ENCODE results near the gene ARL6IP1.
"Not testable (repeated sequence)": the region's sequence is repeated elsewhere in the genome, so short reads cannot be mapped to it uniquely, and the experiment has no call there.

- TF ChIP-seq EZH2 (IDR thresholded peaks at IDR 0.05; ENCODE audit: low read length); CTCF (optimal IDR thresholded peaks at IDR 0.05 in 1 of 3, IDR thresholded peaks at IDR 0.05 in 1 of 3, conservative IDR thresholded peaks at IDR 0.05 in 1 of 3; ENCODE audit: extremely low read depth in 1 of 3, insufficient read depth in 2 of 3, low read length in 3 of 3): not testable (repeated sequence)
Measured at GRCh38 chr16:18780460-18781026, 20.8 kb downstream of the ARL6IP1 start.

Data from keratinocyte (primary cell).